Heart left ventricle (tissue), 13 donors: ENCODE data around the gene TNFRSF4.

Source experiments
- CTCF ChIP-seq, 12 donors: fragments of 200-600 bp; sonication (generic) in 4 of 12; IDR thresholded peaks; one replicate each; pipeline versions ENCODE4 v1.5.0 to v1.8.0; 2018 to 2022; ENCODE audit warnings: antibody characterized with exemption in 12 of 12, mild to moderate bottlenecking in 5 of 12
- POLR2A ChIP-seq, 2 donors: fragments of 450-650 bp; IDR thresholded peaks; one replicate each; pipeline ENCODE4 v1.6.1; 2017; ENCODE audit warnings: antibody characterized with exemption in 2 of 2, mild to moderate bottlenecking in 2 of 2, moderate library complexity in 2 of 2
- donor health status: ischemic (EF 13 %, LVEDD 7.1; RV severe dilation, severe dysfunction).
- donor health status: DM: no; HTN: yes; CAD: no.
- donor health status: DM: no; HTN: no; CAD: no.
- donor health status: ischemic (EF 25% LVEDD 6.9; RV normal size, moderate dysfunction).
- donor health status: ischemic (EF 25% LVEDD 5.7; RV mildly dilated, moderate dysfunction).
- donor health status: ischemic (EF 35%, LVEDD 5.7; RV mildly dilated, moderate dysfunction).
- donor health status: nonischemic (EF 11% LVEDD 7.7; RV severe dilation, severe dysfunction).
- donor health status: DM: yes; HTN: yes; CAD: no.
- donor health status: PGD.
- donor health status: ischemic (EF 29% LVEDD 5.4; RV normal size, mild dysfunction).
- donor health status: nonischemic (EF 23%, LVEDD 6.1; RV moderate dilation, normal function).

GRCh38 chr1:1260843-1261560 is 47.0 kb upstream of the TNFRSF4 start:
- TF ChIP-seq CTCF (IDR thresholded peaks at IDR 0.05) (no peak), POLR2A (IDR thresholded peaks at IDR 0.05) (no peak)
